ENCODE measurements around the gene CALN1.

The CALN1 gene

GRCh38 chr7:72015136-72015535 lies 397.0 kb downstream of the CALN1 start:
- Histone ChIP-seq H3K27ac (ENCODE audit: extremely low read depth, low read depth, low read length) (no peak overlapping the region), H3K36me3 (ENCODE audit: control insufficient read depth in 2 of 2, insufficient read depth in 1 of 2, low read length in 2 of 2) (no peaks in the 10 kb centered on the region), H3K9me3 (ENCODE audit: control insufficient read depth, insufficient read depth, low read depth, low read length) (no peaks in the 10 kb centered on the region), H3K4me1 (ENCODE audit: control insufficient read depth, insufficient read depth, low read length) (no peaks in the 10 kb centered on the region), H3K4me3 (ENCODE audit: low read depth, low read length) (no peak overlapping the region)
- POLR2A ChIA-PET, result no interaction called here
- TF ChIP-seq ZNF670 (tag by site-specific recombination; IDR thresholded peaks at IDR 0.05; ENCODE audit: low read depth) (no peak), ZNF544 (tag by site-specific recombination; IDR thresholded peaks at IDR 0.05) (no peak), EGR2 (tag by site-specific recombination; IDR thresholded peaks at IDR 0.05; ENCODE audit: low read depth) (no peak), SCRT2 (tag by site-specific recombination; IDR thresholded peaks at IDR 0.05) (no peak), ZNF132 (tag by site-specific recombination; IDR thresholded peaks at IDR 0.05; ENCODE audit: borderline replicate concordance) (no peak), ZNF341 (tag by site-specific recombination; IDR thresholded peaks at IDR 0.05; ENCODE audit: low read depth) (no peak), ZNF184 (tag by site-specific recombination; IDR thresholded peaks at IDR 0.05) (no peak), HOXC10 (CRISPR knock-in tag; IDR thresholded peaks at IDR 0.05) (no peak), ZBTB7A (tag by site-specific recombination; IDR thresholded peaks at IDR 0.05; ENCODE audit: low read depth) (no peak), ZNF792 (tag by site-specific recombination; IDR thresholded peaks at IDR 0.05) (no peak), ZNF350 (tag by site-specific recombination; IDR thresholded peaks at IDR 0.05) (no peak), HOXD13 (CRISPR knock-in tag; IDR thresholded peaks at IDR 0.05; ENCODE audit: borderline replicate concordance) (no peak)
- TF ChIP-seq, protein P1, sequence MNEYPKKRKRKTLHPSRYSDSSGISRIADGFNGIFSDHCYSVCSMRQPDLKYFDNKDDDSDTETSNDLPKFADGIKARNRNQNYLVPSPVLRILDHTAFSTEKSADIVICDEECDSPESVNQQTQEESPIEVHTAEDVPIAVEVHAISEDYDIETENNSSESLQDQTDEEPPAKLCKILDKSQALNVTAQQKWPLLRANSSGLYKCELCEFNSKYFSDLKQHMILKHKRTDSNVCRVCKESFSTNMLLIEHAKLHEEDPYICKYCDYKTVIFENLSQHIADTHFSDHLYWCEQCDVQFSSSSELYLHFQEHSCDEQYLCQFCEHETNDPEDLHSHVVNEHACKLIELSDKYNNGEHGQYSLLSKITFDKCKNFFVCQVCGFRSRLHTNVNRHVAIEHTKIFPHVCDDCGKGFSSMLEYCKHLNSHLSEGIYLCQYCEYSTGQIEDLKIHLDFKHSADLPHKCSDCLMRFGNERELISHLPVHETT (tag by site-specific recombination; IDR thresholded peaks at IDR 0.05), result no peak
- TF ChIP-seq, protein P2, sequence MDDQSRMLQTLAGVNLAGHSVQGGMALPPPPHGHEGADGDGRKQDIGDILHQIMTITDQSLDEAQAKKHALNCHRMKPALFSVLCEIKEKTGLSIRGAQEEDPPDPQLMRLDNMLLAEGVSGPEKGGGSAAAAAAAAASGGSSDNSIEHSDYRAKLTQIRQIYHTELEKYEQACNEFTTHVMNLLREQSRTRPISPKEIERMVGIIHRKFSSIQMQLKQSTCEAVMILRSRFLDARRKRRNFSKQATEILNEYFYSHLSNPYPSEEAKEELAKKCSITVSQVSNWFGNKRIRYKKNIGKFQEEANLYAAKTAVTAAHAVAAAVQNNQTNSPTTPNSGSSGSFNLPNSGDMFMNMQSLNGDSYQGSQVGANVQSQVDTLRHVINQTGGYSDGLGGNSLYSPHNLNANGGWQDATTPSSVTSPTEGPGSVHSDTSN (CRISPR knock-in tag; IDR thresholded peaks at IDR 0.05), result no peak
- TF ChIP-seq, protein P3, sequence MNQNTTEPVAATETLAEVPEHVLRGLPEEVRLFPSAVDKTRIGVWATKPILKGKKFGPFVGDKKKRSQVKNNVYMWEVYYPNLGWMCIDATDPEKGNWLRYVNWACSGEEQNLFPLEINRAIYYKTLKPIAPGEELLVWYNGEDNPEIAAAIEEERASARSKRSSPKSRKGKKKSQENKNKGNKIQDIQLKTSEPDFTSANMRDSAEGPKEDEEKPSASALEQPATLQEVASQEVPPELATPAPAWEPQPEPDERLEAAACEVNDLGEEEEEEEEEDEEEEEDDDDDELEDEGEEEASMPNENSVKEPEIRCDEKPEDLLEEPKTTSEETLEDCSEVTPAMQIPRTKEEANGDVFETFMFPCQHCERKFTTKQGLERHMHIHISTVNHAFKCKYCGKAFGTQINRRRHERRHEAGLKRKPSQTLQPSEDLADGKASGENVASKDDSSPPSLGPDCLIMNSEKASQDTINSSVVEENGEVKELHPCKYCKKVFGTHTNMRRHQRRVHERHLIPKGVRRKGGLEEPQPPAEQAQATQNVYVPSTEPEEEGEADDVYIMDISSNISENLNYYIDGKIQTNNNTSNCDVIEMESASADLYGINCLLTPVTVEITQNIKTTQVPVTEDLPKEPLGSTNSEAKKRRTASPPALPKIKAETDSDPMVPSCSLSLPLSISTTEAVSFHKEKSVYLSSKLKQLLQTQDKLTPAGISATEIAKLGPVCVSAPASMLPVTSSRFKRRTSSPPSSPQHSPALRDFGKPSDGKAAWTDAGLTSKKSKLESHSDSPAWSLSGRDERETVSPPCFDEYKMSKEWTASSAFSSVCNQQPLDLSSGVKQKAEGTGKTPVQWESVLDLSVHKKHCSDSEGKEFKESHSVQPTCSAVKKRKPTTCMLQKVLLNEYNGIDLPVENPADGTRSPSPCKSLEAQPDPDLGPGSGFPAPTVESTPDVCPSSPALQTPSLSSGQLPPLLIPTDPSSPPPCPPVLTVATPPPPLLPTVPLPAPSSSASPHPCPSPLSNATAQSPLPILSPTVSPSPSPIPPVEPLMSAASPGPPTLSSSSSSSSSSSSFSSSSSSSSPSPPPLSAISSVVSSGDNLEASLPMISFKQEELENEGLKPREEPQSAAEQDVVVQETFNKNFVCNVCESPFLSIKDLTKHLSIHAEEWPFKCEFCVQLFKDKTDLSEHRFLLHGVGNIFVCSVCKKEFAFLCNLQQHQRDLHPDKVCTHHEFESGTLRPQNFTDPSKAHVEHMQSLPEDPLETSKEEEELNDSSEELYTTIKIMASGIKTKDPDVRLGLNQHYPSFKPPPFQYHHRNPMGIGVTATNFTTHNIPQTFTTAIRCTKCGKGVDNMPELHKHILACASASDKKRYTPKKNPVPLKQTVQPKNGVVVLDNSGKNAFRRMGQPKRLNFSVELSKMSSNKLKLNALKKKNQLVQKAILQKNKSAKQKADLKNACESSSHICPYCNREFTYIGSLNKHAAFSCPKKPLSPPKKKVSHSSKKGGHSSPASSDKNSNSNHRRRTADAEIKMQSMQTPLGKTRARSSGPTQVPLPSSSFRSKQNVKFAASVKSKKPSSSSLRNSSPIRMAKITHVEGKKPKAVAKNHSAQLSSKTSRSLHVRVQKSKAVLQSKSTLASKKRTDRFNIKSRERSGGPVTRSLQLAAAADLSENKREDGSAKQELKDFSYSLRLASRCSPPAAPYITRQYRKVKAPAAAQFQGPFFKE (tag by site-specific recombination; IDR thresholded peaks at IDR 0.05; ENCODE audit: borderline replicate concordance), result no peak
- TF ChIP-seq, protein P4, sequence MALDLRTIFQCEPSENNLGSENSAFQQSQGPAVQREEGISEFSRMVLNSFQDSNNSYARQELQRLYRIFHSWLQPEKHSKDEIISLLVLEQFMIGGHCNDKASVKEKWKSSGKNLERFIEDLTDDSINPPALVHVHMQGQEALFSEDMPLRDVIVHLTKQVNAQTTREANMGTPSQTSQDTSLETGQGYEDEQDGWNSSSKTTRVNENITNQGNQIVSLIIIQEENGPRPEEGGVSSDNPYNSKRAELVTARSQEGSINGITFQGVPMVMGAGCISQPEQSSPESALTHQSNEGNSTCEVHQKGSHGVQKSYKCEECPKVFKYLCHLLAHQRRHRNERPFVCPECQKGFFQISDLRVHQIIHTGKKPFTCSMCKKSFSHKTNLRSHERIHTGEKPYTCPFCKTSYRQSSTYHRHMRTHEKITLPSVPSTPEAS (tag by site-specific recombination; IDR thresholded peaks at IDR 0.05), result no peak
- TF ChIP-seq, protein P5, sequence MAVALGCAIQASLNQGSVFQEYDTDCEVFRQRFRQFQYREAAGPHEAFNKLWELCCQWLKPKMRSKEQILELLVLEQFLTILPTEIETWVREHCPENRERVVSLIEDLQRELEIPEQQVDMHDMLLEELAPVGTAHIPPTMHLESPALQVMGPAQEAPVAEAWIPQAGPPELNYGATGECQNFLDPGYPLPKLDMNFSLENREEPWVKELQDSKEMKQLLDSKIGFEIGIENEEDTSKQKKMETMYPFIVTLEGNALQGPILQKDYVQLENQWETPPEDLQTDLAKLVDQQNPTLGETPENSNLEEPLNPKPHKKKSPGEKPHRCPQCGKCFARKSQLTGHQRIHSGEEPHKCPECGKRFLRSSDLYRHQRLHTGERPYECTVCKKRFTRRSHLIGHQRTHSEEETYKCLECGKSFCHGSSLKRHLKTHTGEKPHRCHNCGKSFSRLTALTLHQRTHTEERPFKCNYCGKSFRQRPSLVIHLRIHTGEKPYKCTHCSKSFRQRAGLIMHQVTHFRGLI (tag by site-specific recombination; IDR thresholded peaks at IDR 0.05), result no peak
- TF ChIP-seq, protein P6, sequence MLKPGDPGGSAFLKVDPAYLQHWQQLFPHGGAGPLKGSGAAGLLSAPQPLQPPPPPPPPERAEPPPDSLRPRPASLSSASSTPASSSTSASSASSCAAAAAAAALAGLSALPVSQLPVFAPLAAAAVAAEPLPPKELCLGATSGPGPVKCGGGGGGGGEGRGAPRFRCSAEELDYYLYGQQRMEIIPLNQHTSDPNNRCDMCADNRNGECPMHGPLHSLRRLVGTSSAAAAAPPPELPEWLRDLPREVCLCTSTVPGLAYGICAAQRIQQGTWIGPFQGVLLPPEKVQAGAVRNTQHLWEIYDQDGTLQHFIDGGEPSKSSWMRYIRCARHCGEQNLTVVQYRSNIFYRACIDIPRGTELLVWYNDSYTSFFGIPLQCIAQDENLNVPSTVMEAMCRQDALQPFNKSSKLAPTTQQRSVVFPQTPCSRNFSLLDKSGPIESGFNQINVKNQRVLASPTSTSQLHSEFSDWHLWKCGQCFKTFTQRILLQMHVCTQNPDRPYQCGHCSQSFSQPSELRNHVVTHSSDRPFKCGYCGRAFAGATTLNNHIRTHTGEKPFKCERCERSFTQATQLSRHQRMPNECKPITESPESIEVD (tag by site-specific recombination; IDR thresholded peaks at IDR 0.05), result no peak
- CTCF ChIA-PET, result no interaction called here
